ENCODE results near the gene TMEM11.

- no peak for TF ChIP-seq CTCF (IDR thresholded peaks at IDR 0.05)
- TF ChIP-seq EZH2 (IDR thresholded peaks at IDR 0.05; ENCODE audit: borderline replicate concordance, insufficient read depth, low read depth, low read length, poor library complexity, severe bottlenecking), result no peak
Observed at GRCh38 chr17:21231533-21231932, 17.6 kb upstream of the TMEM11 start.
